ENCODE data around the gene CSMD2. TPM values are rescaled to one million over a fixed set of nuclear protein-coding genes. Genes with fewer than 3 reads are reported as not detected.

The CSMD2 gene
- total and polyA plus RNA-seq, 2 of the 4 experiments (the other 2 are of a cell fraction): under 0.01 to 0.36 TPM

DNA sequence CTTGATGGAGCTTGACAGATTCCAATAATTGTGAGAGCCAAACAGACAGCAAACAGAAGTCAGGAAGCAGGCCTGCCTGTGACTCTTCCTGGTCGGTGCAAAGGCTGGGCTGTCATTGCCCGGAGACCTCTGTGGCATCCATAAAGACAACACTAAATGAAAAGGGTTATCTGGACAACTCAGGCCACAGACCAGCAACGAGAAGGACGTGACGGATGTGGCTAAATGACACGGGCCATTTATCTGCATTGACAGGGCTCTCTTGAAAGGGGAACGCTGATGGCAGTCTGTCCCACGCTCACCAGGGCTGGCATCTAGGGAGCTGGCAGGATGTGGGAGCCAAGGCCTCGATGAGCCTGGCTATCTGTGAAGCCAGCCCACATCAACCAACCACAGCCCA is 266.1 kb downstream of the CSMD2 start:
- in situ Hi-C loops (cut with MboI; ENCODE audit: low sequenced_read_pairs): no loop called here
- Histone ChIP-seq H3K23ac (ENCODE audit: low read depth, low read length) (no peak overlapping the region), H2BK5ac (ENCODE audit: low read depth, low read length, poor library complexity, severe bottlenecking) (no peak overlapping the region), H2AK5ac (ENCODE audit: low read depth, low read length) (no peak overlapping the region), H4K91ac (ENCODE audit: insufficient read depth, low read depth, low read length) (no peak overlapping the region), H3K9me1 (ENCODE audit: insufficient read depth, low read length) (no peaks in the 10 kb centered on the region), H4K8ac (ENCODE audit: low read depth in 2 of 2, low read length in 2 of 2) (no peak overlapping the region), H3K79me1 (ENCODE audit: low read depth in 1 of 2, low read length in 2 of 2) (no peaks in the 10 kb centered on the region), H3K4me1 (ENCODE audit: control insufficient read depth, insufficient read depth, low read length) (no peaks in the 10 kb centered on the region; the same call in 1 of the 2 replicates), H2AFZ (replicated peaks; ENCODE audit: low read length, poor library complexity) (no peak overlapping the region), H4K5ac (ENCODE audit: low read depth, low read length) (no peak overlapping the region), H3K56ac (ENCODE audit: extremely low read depth, insufficient read depth, low read length) (no peak overlapping the region), H3K4me3 (ENCODE audit: insufficient read depth, low read depth, low read length) (no peak overlapping the region), H3K27me3 (ENCODE audit: control insufficient read depth, insufficient read depth, low read length) (no peaks in the 10 kb centered on the region), H2BK15ac (ENCODE audit: low read depth, low read length) (no peak overlapping the region), H2BK20ac (ENCODE audit: low read depth, low read length) (no peak overlapping the region), H3K14ac (replicated peaks; ENCODE audit: low read depth, low read length) (no peak overlapping the region), H3K9me3 (ENCODE audit: control insufficient read depth, insufficient read depth, low read length) (peaks cover 41% of the 10 kb centered on the region), H4K20me1 (ENCODE audit: insufficient read depth, low read length) (no peaks in the 10 kb centered on the region), H3K9ac (ENCODE audit: low read depth, low read length) (no peak overlapping the region), H3K18ac (ENCODE audit: low read depth, low read length) (no peak overlapping the region), H2AK9ac (replicated peaks; ENCODE audit: low read depth, low read length, poor library complexity) (no peak overlapping the region), H3K36me3 (ENCODE audit: control insufficient read depth, insufficient read depth, low read length) (no peaks in the 10 kb centered on the region), H2BK120ac (ENCODE audit: low read depth, low read length) (no peak overlapping the region), H3K27ac (ENCODE audit: insufficient read depth, low read length) (no peak overlapping the region), H3K4me2 (ENCODE audit: low read depth, low read length) (no peak overlapping the region), H3K4ac (ENCODE audit: low read depth, low read length) (no peak overlapping the region)
- ATAC-seq (ENCODE audit: low read depth) (no peak), DNase-seq (no peak)
- WGBS, 2 experiments (ENCODE audit: extremely low coverage in 2 of 2, insufficient read length in 1 of 2): 55% methylated on average over 2 of the region's 9 CpGs; no CpG with 5 or more reads in 1 of the 2 experiments
- dilution Hi-C loops (cut with HindIII; ENCODE audit: low sequenced_read_pairs, unreplicated experiment): no loop called here
- intact Hi-C loops (cut with micrococcal nuclease): no loop called here
- POLR2A ChIA-PET (ENCODE audit: unreplicated experiment): no interaction called here
- BruUV-seq (replicated peaks): no TSS peak
- CTCF ChIA-PET: no interaction called here
- TF ChIP-seq MAZ (IDR thresholded peaks at IDR 0.05; ENCODE audit: borderline replicate concordance, low read depth, low read length): no peak
- TF ChIP-seq CHD1 (IDR thresholded peaks at IDR 0.05; ENCODE audit: low read depth, low read length): no peak
- no peak for TF ChIP-seq NFE2L2 (IDR thresholded peaks at IDR 0.05; ENCODE audit: low read depth, low read length)
- TF ChIP-seq SMC3 (IDR thresholded peaks at IDR 0.05; ENCODE audit: low read depth, low read length): no peak
- no peak for TF ChIP-seq POLR2A (IDR thresholded peaks at IDR 0.05; ENCODE audit: low read depth, low read length)
- TF ChIP-seq MXI1 (IDR thresholded peaks at IDR 0.05; ENCODE audit: borderline replicate concordance, low read depth, low read length): no peak
- no peak for TF ChIP-seq USF2 (IDR thresholded peaks at IDR 0.05; ENCODE audit: low read depth, low read length)
- TF ChIP-seq RCOR1 (IDR thresholded peaks at IDR 0.05; ENCODE audit: insufficient replicate concordance, low read length): no peak
- TF ChIP-seq MAFK (IDR thresholded peaks at IDR 0.05; ENCODE audit: low read depth, low read length): no peak
- no peak for TF ChIP-seq BHLHE40 (IDR thresholded peaks at IDR 0.05; ENCODE audit: low read depth, low read length)
- TF ChIP-seq RFX5 (IDR thresholded peaks at IDR 0.05; ENCODE audit: low read depth, low read length): no peak
- TF ChIP-seq RAD21 (IDR thresholded peaks at IDR 0.05; ENCODE audit: low read length): no peak
- TF ChIP-seq FOS (IDR thresholded peaks at IDR 0.05; ENCODE audit: low read depth, low read length): no peak
- no peak for TF ChIP-seq CTCF (conservative IDR thresholded peaks at IDR 0.05; ENCODE audit: low read depth, low read length)
- TF ChIP-seq, protein P1, sequence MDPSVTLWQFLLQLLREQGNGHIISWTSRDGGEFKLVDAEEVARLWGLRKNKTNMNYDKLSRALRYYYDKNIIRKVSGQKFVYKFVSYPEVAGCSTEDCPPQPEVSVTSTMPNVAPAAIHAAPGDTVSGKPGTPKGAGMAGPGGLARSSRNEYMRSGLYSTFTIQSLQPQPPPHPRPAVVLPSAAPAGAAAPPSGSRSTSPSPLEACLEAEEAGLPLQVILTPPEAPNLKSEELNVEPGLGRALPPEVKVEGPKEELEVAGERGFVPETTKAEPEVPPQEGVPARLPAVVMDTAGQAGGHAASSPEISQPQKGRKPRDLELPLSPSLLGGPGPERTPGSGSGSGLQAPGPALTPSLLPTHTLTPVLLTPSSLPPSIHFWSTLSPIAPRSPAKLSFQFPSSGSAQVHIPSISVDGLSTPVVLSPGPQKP (IDR thresholded peaks at IDR 0.05; ENCODE audit: borderline replicate concordance, low read depth, low read length): no peak
- no peak for TF ChIP-seq CEBPB (IDR thresholded peaks at IDR 0.05; ENCODE audit: low read depth, low read length)
